HG02759 (cell line): ENCODE data around the gene MRGPRG.

Experiments
- ATAC-seq: cut with Tn5 transposase; IDR thresholded peaks from one replicate; pipeline ENCODE4 v1.9.1; 2021; ENCODE audit warnings: mild to moderate bottlenecking, moderate library complexity; ENCODE audit not compliant: unreplicated experiment

MRGPRG gene

GRCh38 chr11:3195251-3196160 is 23.1 kb downstream of the MRGPRG start:
- no peak for ATAC-seq

DNA sequence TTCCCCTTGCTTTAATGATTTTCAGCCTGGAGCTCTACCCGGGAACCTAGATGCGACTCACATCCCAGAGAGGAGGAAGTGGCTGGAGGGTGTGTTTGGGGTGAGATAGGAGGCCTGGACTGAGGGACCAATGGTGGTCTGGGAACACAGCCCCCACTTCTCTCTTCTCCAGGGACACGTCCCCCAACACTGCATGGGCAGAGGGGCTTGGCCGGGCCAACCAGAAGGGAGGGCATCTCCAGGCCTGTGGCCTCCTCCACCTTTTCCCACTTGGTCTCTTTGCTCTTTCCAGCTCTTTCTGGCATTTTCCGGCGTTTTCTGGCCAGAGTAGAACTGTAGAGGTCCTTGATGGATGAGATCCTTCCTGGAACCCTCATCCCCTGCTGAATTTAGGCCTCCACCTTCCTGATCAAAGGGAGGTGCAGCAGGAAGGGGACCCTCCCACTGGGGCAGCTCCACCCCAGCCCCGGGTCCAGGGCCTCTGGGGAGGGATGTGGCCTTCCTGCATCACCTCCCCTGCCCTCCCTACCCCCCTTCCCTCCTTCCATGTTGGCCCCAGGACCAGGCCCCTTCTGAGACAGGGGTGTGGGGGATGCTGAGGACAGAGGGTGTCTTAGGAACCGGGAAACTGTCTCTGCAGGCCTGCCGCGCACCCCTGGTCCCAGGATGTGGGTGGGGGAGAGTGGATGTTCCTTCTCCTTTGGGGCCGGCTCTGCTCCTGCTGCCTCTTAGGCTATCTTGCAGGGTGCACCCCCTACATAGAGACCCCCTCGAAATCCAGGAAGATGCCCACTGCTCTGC is 24.4 kb downstream of the MRGPRG start:
- ATAC-seq = no peak

DNA sequence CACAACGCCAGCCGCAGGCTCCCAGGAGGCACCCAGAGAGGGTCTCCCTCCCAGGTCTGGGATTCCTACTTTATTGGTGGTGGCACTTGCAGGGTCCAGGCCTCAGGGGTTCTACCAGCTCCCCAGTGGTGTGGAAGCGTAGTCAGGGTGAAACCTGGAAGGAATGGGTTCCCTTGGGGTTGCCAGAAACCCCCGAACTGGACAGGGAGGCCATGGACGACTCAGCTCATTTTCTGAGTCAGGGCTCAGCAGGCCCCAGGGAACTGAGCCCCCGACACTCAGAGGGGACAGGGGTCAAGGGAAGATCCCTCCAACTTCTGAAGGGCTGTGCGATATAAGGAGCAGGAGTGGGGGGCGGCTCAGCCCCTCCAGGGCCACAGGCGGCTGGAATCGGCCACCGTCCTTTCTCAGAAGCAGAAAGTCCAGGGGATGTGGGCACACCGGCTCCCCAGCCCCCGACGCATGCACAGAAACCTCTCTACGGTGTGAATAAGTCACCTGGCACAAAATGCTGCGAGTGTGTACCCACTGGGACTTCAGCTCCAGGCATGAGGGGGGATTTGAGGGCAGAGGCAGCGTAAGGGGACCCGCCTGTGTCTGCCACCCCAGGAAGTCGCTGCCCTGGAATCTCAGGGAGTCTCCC is 25.1 kb downstream of the MRGPRG start:
- ATAC-seq = no peak

GRCh38 chr11:3192511-3193372 is 25.9 kb downstream of the MRGPRG start:
- ATAC-seq = no peak

- ATAC-seq = no peak
These were observed 26.9 kb downstream of the MRGPRG start for GRCh38 chr11:3191586-3192324.

- ATAC-seq = no peak
These were observed 28.0 kb downstream of the MRGPRG start for GRCh38 chr11:3190600-3190999.

- no peak for ATAC-seq
These were observed 28.6 kb downstream of the MRGPRG start for GRCh38 chr11:3189886-3190583.

- no peak for ATAC-seq
These were observed 29.3 kb downstream of the MRGPRG start for GRCh38 chr11:3189196-3189843.

GRCh38 chr11:3188496-3189195 is 30.0 kb downstream of the MRGPRG start:
- ATAC-seq = no peak

GRCh38 chr11:3186166-3186953 is 32.3 kb downstream of the MRGPRG start:
- no peak for ATAC-seq

DNA sequence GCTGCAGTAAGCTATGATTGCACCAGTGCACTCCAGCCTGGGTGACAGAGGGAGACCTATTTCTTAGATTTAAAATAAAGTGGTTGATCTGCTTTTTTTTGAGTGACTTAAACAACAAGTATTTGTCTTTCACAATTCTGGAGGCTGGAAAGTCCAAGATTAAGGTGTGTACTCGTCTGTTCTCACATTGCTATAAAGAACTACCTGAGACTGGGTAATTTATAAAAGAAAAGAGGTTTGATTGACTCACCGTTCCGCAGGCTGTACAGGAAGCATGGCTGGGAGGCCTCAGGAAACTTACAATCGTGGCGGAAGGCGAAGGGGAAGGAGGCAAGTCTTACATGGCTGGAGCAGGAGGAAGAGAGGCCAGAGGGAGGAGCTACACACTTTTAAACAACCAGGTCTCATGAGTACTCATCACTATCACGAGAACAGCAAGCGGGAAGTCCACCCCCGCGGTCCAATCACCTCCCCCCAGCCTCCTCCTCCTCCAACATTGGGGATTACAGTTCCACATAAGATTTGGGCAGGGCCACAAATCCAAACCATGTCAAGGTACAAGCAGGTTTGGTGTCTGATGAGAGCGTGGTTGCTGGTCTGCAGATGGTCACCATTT is 33.8 kb downstream of the MRGPRG start:
- no peak for ATAC-seq

DNA sequence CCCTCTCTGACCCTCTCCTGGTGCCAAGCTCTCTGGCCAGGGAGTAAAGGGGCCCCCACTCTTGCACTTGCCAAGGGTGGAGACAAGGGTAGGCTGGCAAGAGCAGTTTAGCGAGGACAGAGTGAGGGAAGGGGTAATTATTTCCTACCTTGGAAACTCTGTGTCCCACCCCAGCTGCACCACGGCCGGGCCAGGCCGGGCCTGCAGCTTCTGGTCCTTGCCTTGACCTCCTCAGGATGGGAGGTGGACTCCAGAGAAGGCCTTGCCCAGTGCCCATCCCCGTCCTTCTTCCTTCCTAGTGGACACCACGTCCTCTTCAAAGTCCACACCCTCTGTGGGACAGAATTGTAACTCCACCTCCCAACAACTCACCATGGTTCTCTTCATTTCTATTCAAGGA is 35.1 kb downstream of the MRGPRG start:
- no peak for ATAC-seq

- ATAC-seq = no peak
These were observed 36.2 kb downstream of the MRGPRG start for GRCh38 chr11:3182462-3182852.

DNA sequence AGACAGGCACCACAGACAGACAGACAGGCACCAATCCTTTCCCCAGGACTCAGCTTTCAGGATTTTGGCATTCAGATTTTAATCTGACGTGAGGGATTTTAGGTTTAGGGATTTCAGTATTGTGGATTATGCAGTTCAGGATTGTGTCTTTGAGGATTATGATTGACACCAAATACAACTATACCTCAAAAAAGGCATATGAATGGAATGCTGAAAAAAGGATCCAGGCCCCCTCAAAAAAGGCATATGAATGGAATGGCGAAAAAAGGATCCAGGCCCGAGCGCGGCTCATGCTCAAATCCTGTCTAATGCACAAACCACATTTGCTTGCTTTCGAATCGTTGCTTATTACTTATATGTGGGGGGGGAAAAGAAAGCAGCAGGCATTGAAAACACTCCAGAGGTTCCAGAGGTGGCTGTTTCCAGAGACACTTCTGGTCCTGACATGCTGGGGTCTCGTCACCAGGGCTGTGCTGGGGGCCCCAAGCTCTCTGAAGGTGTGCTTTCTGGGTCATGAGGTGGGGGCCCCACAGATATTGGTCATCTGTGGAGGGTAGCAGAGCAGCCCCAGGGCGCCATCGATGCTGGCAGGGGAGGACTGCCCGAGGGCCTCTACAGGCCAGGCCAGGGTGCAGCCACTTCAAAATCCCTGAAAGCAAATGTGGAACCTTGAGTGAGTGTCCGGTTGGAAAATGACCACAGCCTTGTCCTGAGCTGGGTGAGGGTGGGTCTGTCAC is 36.7 kb downstream of the MRGPRG start:
- ATAC-seq = no peak

GRCh38 chr11:3180869-3181268 is 37.7 kb downstream of the MRGPRG start:
- ATAC-seq = no peak

DNA sequence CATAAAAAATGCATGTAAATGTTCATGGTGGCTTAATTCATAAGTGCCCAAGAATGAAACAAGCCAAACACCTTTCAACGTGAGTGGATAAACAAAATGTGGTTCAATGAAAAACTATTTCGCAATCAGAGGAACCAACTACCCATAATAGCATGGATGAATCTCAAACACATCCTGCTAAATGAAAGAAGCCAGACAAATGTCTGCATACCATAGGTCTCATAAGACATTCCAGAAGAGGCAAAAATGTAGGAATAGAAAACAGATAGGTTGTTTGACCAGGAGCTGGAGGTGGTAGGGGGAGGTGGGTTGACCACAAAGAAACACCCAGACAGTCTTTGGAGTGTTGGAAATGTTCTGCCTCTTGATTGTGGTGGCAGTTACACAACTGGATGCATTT is 40.3 kb downstream of the MRGPRG start:
- no peak for ATAC-seq
